Skeletal muscle satellite cell (primary cell): ENCODE measurements around the gene ENPP4.
"Not testable (repeated sequence)": the region's sequence is repeated elsewhere in the genome, so short reads cannot be mapped to it uniquely, and the experiment has no call there.

Experiments used
- H3K27me3 ChIP-seq: 2 replicates; pipeline ENCODE4 v1.7.0; 2013; ENCODE audit warnings: low read length; ENCODE audit not compliant: control insufficient read depth, insufficient read depth
- H3K36me3 ChIP-seq: 2 replicates; pipeline ENCODE4 v1.7.0; 2013; ENCODE audit warnings: mild to moderate bottlenecking, control low read depth, low read length; ENCODE audit not compliant: insufficient read depth
- H3K4me1 ChIP-seq: 2 replicates; pipeline ENCODE4 v1.7.0; 2013; ENCODE audit warnings: low read length; ENCODE audit not compliant: control insufficient read depth, insufficient read depth
- H3K4me2 ChIP-seq: 2 replicates; pipeline ENCODE4 v1.7.0; 2013; ENCODE audit warnings: mild to moderate bottlenecking, low read length
- H3K4me3 ChIP-seq: 2 replicates; pipeline ENCODE4 v1.7.0; 2013; ENCODE audit warnings: low read length
- H3K9ac ChIP-seq: 2 replicates; pipeline ENCODE4 v1.7.0; 2013; ENCODE audit warnings: mild to moderate bottlenecking, low read depth, low read length, moderate library complexity
- H3K9me3 ChIP-seq: replicated peaks from 2 replicates; pipeline ENCODE4 v1.7.0; 2013; ENCODE audit warnings: mild to moderate bottlenecking, control low read depth, low read length

The ENPP4 gene

DNA sequence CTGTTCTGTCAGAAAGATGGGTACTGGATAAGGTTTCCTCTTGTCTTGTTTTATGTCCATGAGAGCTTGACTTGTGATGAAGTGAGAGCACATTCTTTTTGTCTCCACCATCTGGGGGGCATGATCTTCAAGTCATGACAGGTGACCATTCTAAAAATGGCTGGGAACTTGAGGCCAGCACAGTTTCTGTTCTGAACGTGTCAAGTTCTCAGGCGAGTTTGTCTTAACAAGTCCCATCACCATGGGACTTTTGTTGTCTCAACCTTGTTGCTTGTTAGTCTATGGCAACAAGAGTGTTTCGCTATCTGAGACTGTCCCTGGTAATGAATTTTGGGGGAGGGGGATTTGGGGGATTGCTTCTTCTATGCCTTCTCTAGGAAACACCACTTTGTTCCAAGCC is 25.6 kb upstream of the ENPP4 start:
- Histone ChIP-seq H3K4me1 (no peaks in the 10 kb centered on the region), H3K4me2 (no peak overlapping the region), H3K9ac (no peak overlapping the region), H3K36me3 (no peaks in the 10 kb centered on the region), H3K27me3 (peaks cover 2% of the 10 kb centered on the region), H3K9me3 (no peaks in the 10 kb centered on the region), H3K4me3 (no peak overlapping the region)

DNA sequence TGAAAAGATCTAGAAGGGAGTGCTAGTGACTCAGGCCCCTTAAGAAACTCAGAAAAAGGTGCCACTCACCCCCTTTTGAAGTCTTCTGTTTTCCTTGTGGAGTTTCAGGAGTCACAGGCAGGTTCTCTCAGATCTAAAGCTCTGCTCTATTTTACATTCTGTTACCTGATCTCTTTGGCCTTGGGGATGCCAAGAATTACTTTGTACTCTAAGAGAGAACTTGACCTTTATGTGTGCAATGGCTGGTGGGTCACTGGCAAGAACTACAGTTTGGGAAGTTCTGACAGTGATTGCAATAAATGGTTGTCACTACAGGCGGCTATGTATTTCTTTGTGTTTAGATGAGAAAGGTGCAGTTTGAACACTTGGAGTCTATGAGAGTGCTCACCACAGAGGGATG is 24.2 kb upstream of the ENPP4 start:
- Histone ChIP-seq H3K27me3 (peaks cover 3% of the 10 kb centered on the region), H3K4me2 (no peak overlapping the region), H3K4me1 (no peaks in the 10 kb centered on the region), H3K36me3 (no peaks in the 10 kb centered on the region), H3K9me3 (no peaks in the 10 kb centered on the region), H3K9ac (no peak overlapping the region), H3K4me3 (no peak overlapping the region)

GRCh38 chr6:46113370-46113769 is 16.4 kb upstream of the ENPP4 start:
- Histone ChIP-seq H3K36me3 (no peaks in the 10 kb centered on the region), H3K27me3 (peaks cover 13% of the 10 kb centered on the region), H3K9me3 (no peaks in the 10 kb centered on the region), H3K4me3 (no peak overlapping the region), H3K9ac (no peak overlapping the region), H3K4me1 (no peaks in the 10 kb centered on the region), H3K4me2 (no peak overlapping the region)

DNA sequence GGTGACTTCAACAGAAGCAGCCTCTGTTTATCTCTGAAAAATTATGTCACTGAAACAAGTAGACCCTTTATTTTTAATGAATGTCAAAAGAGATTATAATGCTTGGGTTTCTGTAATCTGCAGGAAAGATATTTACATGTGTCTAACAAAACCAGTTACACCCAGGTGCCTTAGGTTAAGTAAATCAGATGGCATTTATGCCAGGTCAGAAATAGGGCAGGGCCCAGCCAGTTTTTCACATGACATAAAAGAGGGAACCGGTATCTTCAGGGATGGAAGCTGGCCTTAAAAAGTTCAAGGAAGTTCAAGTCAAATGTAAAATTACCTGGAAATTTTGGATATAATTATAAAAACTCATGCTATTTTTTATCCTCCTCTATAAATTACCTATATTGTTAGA is 14.2 kb upstream of the ENPP4 start:
- Histone ChIP-seq H3K9me3 (no peaks in the 10 kb centered on the region), H3K4me3 (no peak overlapping the region), H3K9ac (no peak overlapping the region), H3K4me2 (no peak overlapping the region), H3K4me1 (no peaks in the 10 kb centered on the region), H3K36me3 (no peaks in the 10 kb centered on the region), H3K27me3 (peaks cover 11% of the 10 kb centered on the region)

DNA sequence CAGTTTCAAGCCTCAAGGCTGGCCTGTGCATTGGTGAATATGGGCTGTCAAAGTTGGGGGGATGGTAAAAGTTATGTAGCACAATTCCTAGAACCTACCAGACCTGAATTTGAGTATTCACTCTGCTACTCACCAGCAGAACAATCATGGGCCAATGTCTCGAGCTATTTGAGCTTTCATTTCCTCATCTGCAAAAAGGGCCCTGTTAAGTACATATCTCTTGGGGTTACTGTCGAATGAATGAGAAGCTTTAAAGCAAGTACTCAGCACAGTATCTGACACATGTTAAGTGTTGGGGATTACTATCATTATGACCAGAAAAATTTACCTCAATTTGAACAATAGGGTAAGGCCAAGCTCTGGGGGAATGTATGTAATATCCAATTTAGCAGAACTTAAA is 13.5 kb upstream of the ENPP4 start:
- Histone ChIP-seq H3K9ac (no peak overlapping the region), H3K27me3 (peaks cover 10% of the 10 kb centered on the region), H3K9me3 (no peaks in the 10 kb centered on the region), H3K4me1 (no peaks in the 10 kb centered on the region), H3K4me3 (no peak overlapping the region), H3K4me2 (no peak overlapping the region), H3K36me3 (no peaks in the 10 kb centered on the region)

- no peaks in the 10 kb centered on the region for H3K36me3 ChIP-seq
- H3K9ac ChIP-seq: no peak overlapping the region
- no peaks in the 10 kb centered on the region for H3K9me3 ChIP-seq
- no peaks in the 10 kb centered on the region for H3K4me1 ChIP-seq
- no peak overlapping the region for H3K4me3 ChIP-seq
- no peak overlapping the region for H3K4me2 ChIP-seq
- peaks cover 10% of the 10 kb centered on the region for H3K27me3 ChIP-seq
Observed at GRCh38 chr6:46118157-46118556, 11.6 kb upstream of the ENPP4 start.

GRCh38 chr6:46118836-46119235 is 11.0 kb upstream of the ENPP4 start:
- Histone ChIP-seq H3K9me3 (no peaks in the 10 kb centered on the region), H3K9ac (no peak overlapping the region), H3K4me1 (no peaks in the 10 kb centered on the region), H3K4me3 (no peak overlapping the region), H3K4me2 (no peak overlapping the region), H3K27me3 (peaks cover 10% of the 10 kb centered on the region), H3K36me3 (no peaks in the 10 kb centered on the region)

DNA sequence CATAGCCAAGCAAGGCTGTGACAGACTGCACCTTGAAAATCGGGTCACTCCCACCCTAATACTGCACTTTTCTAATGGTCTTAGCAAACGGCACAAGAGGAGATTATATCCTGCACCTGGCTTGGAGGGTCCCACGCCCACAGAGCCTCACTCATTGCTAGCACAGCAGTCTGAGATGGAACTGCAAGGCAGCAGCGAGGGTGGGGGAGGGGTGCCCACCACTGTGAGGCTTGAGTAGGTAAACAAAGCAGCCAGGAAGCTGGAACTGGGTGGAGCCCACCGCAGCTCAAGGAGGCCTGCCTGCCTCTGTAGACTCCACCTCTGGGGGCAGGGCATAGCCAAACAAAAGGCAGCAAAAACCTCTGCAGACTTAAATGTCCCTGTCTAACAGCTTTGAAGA is 10.1 kb upstream of the ENPP4 start:
- not testable (repeated sequence) for H3K4me2 ChIP-seq, H3K27me3 ChIP-seq, H3K9ac ChIP-seq, H3K36me3 ChIP-seq, H3K9me3 ChIP-seq, H3K4me1 ChIP-seq, H3K4me3 ChIP-seq

DNA sequence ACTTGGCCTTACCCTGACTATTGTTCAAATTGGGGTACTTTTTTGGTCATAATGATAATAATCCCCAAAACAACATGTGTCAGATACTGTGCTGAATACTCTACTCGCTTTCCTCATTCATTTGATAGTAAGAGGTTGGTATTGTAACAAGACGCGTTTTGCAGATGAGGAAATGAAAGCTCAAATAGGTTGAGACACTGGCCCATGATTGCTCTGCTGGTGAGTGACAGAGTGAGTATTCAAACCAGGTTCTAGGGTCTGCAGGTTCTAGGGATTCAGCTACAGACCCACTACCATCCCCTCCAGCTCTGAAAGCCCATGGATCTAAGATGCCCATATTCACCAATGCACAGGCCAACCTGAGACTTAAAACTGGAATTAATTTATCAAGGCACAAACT is 1.3 kb upstream of the ENPP4 start:
- Histone ChIP-seq H3K9ac (no peak overlapping the region), H3K9me3 (no peaks in the 10 kb centered on the region), H3K4me1 (no peaks in the 10 kb centered on the region), H3K4me2 (no peak overlapping the region), H3K36me3 (no peaks in the 10 kb centered on the region), H3K27me3 (peaks cover 32% of the 10 kb centered on the region), H3K4me3 (no peak overlapping the region)

GRCh38 chr6:46129291-46129628 is 529 bp upstream of the ENPP4 start:
- Histone ChIP-seq H3K36me3 (no peaks in the 10 kb centered on the region), H3K27me3 (peaks cover 32% of the 10 kb centered on the region), H3K4me2 (peak overlapping the region; percentile 93), H3K9me3 (no peaks in the 10 kb centered on the region), H3K4me3 (peak overlapping the region; percentile 87), H3K4me1 (no peaks in the 10 kb centered on the region), H3K9ac (no peak overlapping the region)

GRCh38 chr6:46130666-46131065 is 877 bp downstream of the ENPP4 start:
- peak overlapping the region; percentile 69 for H3K9ac ChIP-seq
- no peaks in the 10 kb centered on the region for H3K36me3 ChIP-seq
- no peak overlapping the region for H3K4me3 ChIP-seq
- no peaks in the 10 kb centered on the region for H3K4me1 ChIP-seq
- peaks cover 30% of the 10 kb centered on the region for H3K27me3 ChIP-seq
- no peaks in the 10 kb centered on the region for H3K9me3 ChIP-seq
- no peak overlapping the region for H3K4me2 ChIP-seq

DNA sequence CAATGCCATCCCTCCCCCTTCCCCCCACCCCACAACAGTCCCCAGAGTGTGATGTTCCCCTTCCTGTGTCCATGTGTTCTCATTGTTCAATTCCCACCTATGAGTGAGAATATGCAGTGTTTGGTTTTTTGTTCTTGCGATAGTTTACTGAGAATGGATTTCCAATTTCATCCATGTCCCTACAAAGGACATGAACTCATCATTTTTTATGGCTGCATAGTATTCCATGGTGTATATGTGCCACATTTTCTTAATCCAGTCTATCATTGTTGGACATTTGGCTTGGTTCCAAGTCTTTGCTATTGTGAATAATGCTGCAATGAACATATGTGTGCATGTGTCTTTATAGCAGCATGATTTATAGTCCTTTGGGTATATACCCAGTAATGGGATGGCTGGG is 1.5 kb downstream of the ENPP4 start:
- H3K9ac ChIP-seq, H3K4me3 ChIP-seq, H3K36me3 ChIP-seq, H3K4me1 ChIP-seq, H3K9me3 ChIP-seq, H3K4me2 ChIP-seq: not testable (repeated sequence)
- peaks cover 24% of the 10 kb centered on the region for H3K27me3 ChIP-seq

- no peak overlapping the region for H3K9ac ChIP-seq
- no peaks in the 10 kb centered on the region for H3K9me3 ChIP-seq
- no peaks in the 10 kb centered on the region for H3K36me3 ChIP-seq
- no peak overlapping the region for H3K4me2 ChIP-seq
- H3K27me3 ChIP-seq: peaks cover 10% of the 10 kb centered on the region
- H3K4me3 ChIP-seq: no peak overlapping the region
- no peaks in the 10 kb centered on the region for H3K4me1 ChIP-seq
Observed at GRCh38 chr6:46134216-46134615, 4.4 kb downstream of the ENPP4 start.
